Nephron progenitor cell (in vitro differentiated cells): Measurements from ENCODE around the gene VENTX.

Source experiments
- DNase-seq: peaks from one replicate; pipeline ENCODE4 v3.0.0; 2021
- H3K27ac Mint-ChIP-seq: 2 replicates; pipeline ENCODE4 v1.8.0; 2021; ENCODE audit warnings: mild to moderate bottlenecking, moderate library complexity, mixed read lengths
- H3K27me3 Mint-ChIP-seq: 2 replicates; pipeline ENCODE4 v1.8.0; 2021; ENCODE audit warnings: mild to moderate bottlenecking, low read depth, mixed read lengths; ENCODE audit not compliant: poor library complexity
- H3K36me3 Mint-ChIP-seq: 2 replicates; pipeline ENCODE4 v1.8.0; 2021; ENCODE audit warnings: low read depth, mixed read lengths
- H3K4me1 Mint-ChIP-seq: 2 replicates; pipeline ENCODE4 v1.8.0; 2021; ENCODE audit warnings: mixed read lengths
- H3K4me3 Mint-ChIP-seq: 2 replicates; pipeline ENCODE4 v1.8.0; 2021; ENCODE audit warnings: mild to moderate bottlenecking, moderate library complexity, mixed read lengths
- H3K9me3 Mint-ChIP-seq: 2 replicates; pipeline ENCODE4 v1.8.0; 2021; ENCODE audit warnings: mild to moderate bottlenecking, moderate library complexity, mixed read lengths
- TF ChIP-seq, protein P1 (sequence below): fragments of 200-600 bp; sonication (generic); IDR thresholded peaks from 2 replicates; pipeline ENCODE4 v1.5.0; 2021; ENCODE audit warnings: antibody characterized with exemption

VENTX gene

GRCh38 chr10:133283931-133284330 is 46.3 kb downstream of the VENTX start:
- H3K36me3 Mint-ChIP-seq, result peaks cover 56% of the 10 kb centered on the region
- H3K4me3 Mint-ChIP-seq, result no peak overlapping the region
- peaks cover 11% of the 10 kb centered on the region for H3K4me1 Mint-ChIP-seq
- H3K27me3 Mint-ChIP-seq, result no peaks in the 10 kb centered on the region
- TF ChIP-seq, protein P1, sequence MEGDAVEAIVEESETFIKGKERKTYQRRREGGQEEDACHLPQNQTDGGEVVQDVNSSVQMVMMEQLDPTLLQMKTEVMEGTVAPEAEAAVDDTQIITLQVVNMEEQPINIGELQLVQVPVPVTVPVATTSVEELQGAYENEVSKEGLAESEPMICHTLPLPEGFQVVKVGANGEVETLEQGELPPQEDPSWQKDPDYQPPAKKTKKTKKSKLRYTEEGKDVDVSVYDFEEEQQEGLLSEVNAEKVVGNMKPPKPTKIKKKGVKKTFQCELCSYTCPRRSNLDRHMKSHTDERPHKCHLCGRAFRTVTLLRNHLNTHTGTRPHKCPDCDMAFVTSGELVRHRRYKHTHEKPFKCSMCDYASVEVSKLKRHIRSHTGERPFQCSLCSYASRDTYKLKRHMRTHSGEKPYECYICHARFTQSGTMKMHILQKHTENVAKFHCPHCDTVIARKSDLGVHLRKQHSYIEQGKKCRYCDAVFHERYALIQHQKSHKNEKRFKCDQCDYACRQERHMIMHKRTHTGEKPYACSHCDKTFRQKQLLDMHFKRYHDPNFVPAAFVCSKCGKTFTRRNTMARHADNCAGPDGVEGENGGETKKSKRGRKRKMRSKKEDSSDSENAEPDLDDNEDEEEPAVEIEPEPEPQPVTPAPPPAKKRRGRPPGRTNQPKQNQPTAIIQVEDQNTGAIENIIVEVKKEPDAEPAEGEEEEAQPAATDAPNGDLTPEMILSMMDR, result no peak
- H3K9me3 Mint-ChIP-seq, result no peaks in the 10 kb centered on the region
- no peak overlapping the region for H3K27ac Mint-ChIP-seq
- no peak for DNase-seq

DNA sequence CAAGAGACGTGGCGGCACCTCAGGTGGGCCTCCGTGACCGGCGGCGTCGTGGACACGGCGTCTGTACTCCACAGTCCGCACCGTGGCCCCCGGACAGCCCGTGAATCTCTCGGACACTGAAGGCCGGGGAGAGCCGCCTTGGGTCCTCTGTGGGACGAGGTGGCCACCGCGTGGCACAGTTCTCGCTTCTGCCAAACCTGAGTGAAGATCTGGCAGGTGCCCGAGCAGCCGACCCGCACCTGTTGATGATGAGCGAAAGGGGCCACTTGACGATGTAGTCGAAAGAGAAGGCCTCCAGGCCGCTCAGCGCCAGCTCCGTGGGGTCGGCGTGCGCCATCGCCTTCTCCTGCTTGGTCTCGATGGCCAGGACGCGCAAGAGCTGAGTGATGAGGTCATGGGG is 47.6 kb downstream of the VENTX start:
- H3K4me3 Mint-ChIP-seq, result no peak overlapping the region
- no peak for DNase-seq
- H3K27ac Mint-ChIP-seq, result no peak overlapping the region
- no peaks in the 10 kb centered on the region for H3K27me3 Mint-ChIP-seq
- TF ChIP-seq, protein P1, result no peak
- H3K36me3 Mint-ChIP-seq, result peaks cover 69% of the 10 kb centered on the region
- no peaks in the 10 kb centered on the region for H3K9me3 Mint-ChIP-seq
- no peaks in the 10 kb centered on the region for H3K4me1 Mint-ChIP-seq

DNA sequence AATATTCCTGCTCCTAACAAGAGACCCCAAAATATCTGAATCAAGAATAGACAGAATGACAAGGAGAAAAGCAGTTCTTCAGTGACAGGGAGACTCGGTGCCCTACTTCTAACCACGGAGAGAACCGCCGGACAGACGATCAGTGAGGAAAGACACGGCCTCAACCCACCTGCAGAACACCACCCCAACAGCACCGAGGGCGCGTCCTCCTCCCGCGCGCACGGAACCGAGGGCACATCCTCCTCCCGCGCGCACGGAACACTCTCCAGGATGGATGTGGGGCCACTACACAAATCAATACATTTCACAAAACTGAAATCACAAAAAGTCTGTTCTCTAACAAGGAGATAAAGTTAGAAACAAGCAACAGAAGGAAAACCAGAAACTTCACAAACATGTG is 48.7 kb downstream of the VENTX start:
- TF ChIP-seq, protein P1, result no peak
- no peak for DNase-seq
- Mint-ChIP-seq H3K4me3 (no peak overlapping the region), H3K27me3 (no peaks in the 10 kb centered on the region), H3K4me1 (no peaks in the 10 kb centered on the region), H3K27ac (no peak overlapping the region), H3K9me3 (no peaks in the 10 kb centered on the region), H3K36me3 (peaks cover 75% of the 10 kb centered on the region)

DNA sequence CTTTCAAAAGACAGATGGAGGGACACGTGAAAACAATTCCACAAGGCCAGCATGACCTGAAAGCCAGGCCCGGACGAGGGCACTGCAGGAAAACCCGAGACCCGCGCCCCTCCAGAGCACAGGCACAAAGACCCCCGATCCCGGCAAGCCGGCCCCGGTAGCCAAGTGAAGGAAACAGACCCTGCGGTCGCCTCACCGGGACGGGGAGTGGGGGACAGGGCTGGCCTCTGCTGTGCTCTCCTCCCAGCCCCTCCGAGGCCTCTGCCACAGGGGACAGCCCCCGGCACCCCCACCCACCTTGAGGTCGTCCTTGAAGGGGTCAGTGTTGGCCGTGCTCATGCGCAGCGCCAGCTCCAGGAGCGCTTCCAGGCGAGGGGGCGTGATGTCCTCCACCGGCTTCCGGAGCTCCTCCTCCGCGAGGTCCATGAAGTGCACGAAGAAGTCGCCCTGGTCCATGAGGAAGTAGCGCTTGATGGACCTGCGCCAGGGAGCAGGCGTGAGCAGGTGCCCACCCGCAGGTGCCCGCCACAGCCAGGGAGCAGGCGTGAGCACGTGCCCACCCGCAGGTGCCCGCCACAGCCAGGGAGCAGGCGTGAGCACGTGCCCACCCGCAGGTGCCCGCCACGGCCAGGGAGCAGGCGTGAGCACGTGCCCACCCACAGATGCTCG is 50.3 kb downstream of the VENTX start:
- Mint-ChIP-seq H3K36me3 (peaks cover 64% of the 10 kb centered on the region), H3K4me3 (no peak overlapping the region), H3K27me3 (no peaks in the 10 kb centered on the region), H3K4me1 (no peaks in the 10 kb centered on the region), H3K9me3 (no peaks in the 10 kb centered on the region), H3K27ac (no peak overlapping the region)
- no peak for DNase-seq
- TF ChIP-seq, protein P1, result no peak

- Mint-ChIP-seq H3K27me3 (no peaks in the 10 kb centered on the region), H3K36me3 (peaks cover 58% of the 10 kb centered on the region), H3K4me3 (no peak overlapping the region), H3K27ac (peak overlapping the region; percentile 25), H3K9me3 (no peaks in the 10 kb centered on the region), H3K4me1 (no peaks in the 10 kb centered on the region)
- TF ChIP-seq, protein P1, result no peak
- no peak for DNase-seq
Observed at GRCh38 chr10:133289761-133290160, 52.1 kb downstream of the VENTX start.
